GM12878 (cell line): ENCODE measurements around the gene TGFBRAP1. TPM values are rescaled to one million over a fixed set of nuclear protein-coding genes. Genes with fewer than 3 reads are reported as not detected.

ENCODE experiments used
- ATAC-seq: fragments of 200-7000 bp; cut with Tn5 transposase; 3 replicates; pipeline ENCODE4 v1.9.1; 2020; ENCODE audit warnings: mild to moderate bottlenecking, moderate library complexity
- BruUV-seq: library from RNA; stranded (reverse); fragments of 400-500 nt; replicated peaks from 2 replicates; lab custom pipeline; 2021; lab: Mats Ljungman, UMichigan
- CTCF ChIA-PET: fragments of 300-600 bp; sonication (Branson Sonifier 250); formaldehyde crosslinking; extraction: SDS; loops from one replicate; lab custom pipeline; 2021; ENCODE audit warnings: inconsistent platforms; lab: Yijun Ruan, JAX
- POLR2A ChIA-PET: fragments of 350-600 bp; formaldehyde crosslinking; extraction: SDS; loops from one replicate; lab custom pipeline; 2021; ENCODE audit warnings: inconsistent platforms; lab: Charles Lee
- RAD21 ChIA-PET: fragments of 300-600 bp; sonication (Branson Sonifier 250); formaldehyde crosslinking; loops from one replicate; lab custom pipeline; 2023; ENCODE audit warnings: antibody characterized with exemption; ENCODE audit not compliant: unreplicated experiment; lab: Charles Lee
- SMC1A ChIA-PET: fragments of 300-600 bp; sonication (Branson Sonifier 250); formaldehyde crosslinking; loops from one replicate; lab custom pipeline; 2023; ENCODE audit not compliant: unreplicated experiment, uncharacterized antibody; lab: Charles Lee
- DNase-seq: peaks from one replicate; pipeline ENCODE4 v3.0.0-alpha.2; 2011; ENCODE audit warnings: low read depth, low spot score
- FAIRE-seq: peaks from 3 replicates; lab custom pipeline; 2011; peaks lifted over from hg19 to GRCh38; lab: Jason Lieb, UNC
- H2AFZ ChIP-seq: 2 replicates; pipeline ENCODE4 v1.6.0; 2011; ENCODE audit warnings: low read depth, low read length, control low read depth; ENCODE audit not compliant: control insufficient read depth
- H3K27ac ChIP-seq: 2 replicates; pipeline ENCODE4 v1.5.1; 2011; ENCODE audit warnings: control low read depth; ENCODE audit not compliant: control insufficient read depth, insufficient read depth
- H3K27me3 ChIP-seq, 2 experiments: replicated peaks in 1 of 2; 2 replicates each; pipeline versions ENCODE4 v1.6.0 to v1.6.1; 2011; ENCODE audit warnings: low read length in 1 of 2; ENCODE audit not compliant: control insufficient read depth in 2 of 2, insufficient read depth in 2 of 2
- H3K36me3 ChIP-seq, 2 experiments: 2 replicates each; pipeline ENCODE4 v1.5.1; 2011; ENCODE audit warnings: low read length in 1 of 2; ENCODE audit not compliant: control insufficient read depth in 2 of 2, insufficient read depth in 2 of 2
- H3K4me1 ChIP-seq: 2 replicates; pipeline ENCODE4 v1.6.1; 2011; ENCODE audit warnings: mild to moderate bottlenecking, low read length, moderate library complexity, mixed read lengths; ENCODE audit not compliant: control insufficient read depth, insufficient read depth
- H3K4me2 ChIP-seq: 2 replicates; pipeline ENCODE4 v1.6.0; 2011; ENCODE audit warnings: control low read depth; ENCODE audit not compliant: control insufficient read depth, insufficient read depth
- H3K4me3 ChIP-seq: fragments of 200-600 bp; sonication (generic); 2 replicates; pipeline ENCODE4 v1.5.1; 2016
- H3K79me2 ChIP-seq: 2 replicates; pipeline ENCODE4 v1.6.0; 2011; ENCODE audit warnings: low read length; ENCODE audit not compliant: control insufficient read depth, insufficient read depth
- H3K9ac ChIP-seq: 2 replicates; pipeline ENCODE4 v1.8.0; 2011; ENCODE audit warnings: low read length, control low read depth, mixed read lengths; ENCODE audit not compliant: control insufficient read depth, insufficient read depth
- H3K9me3 ChIP-seq: replicated peaks from 3 replicates; pipeline ENCODE4 v1.5.1; 2011; ENCODE audit warnings: mild to moderate bottlenecking, low read length; ENCODE audit not compliant: control insufficient read depth, insufficient read depth
- H4K20me1 ChIP-seq: 2 replicates; pipeline ENCODE4 v1.6.0; 2011; ENCODE audit not compliant: control insufficient read depth, insufficient read depth
- BRCA1 ChIP-seq: IDR thresholded peaks from 2 replicates; pipeline ENCODE4 v1.6.1; 2011; ENCODE audit warnings: low read depth, low read length, improper control_type of control experiment
- CHD4 ChIP-seq: fragments of 200-600 bp; sonication (generic); IDR thresholded peaks from 2 replicates; pipeline ENCODE4 v1.6.1; 2016; ENCODE audit warnings: mild to moderate bottlenecking
- MTA2 ChIP-seq: fragments of 450-650 bp; IDR thresholded peaks from 2 replicates; pipeline ENCODE4 v1.6.1; 2016; ENCODE audit warnings: low read depth, mild to moderate bottlenecking, moderate library complexity
- NFYA ChIP-seq: IDR thresholded peaks from 2 replicates; pipeline ENCODE4 v1.6.1; 2011; ENCODE audit warnings: low read depth, mild to moderate bottlenecking, low read length, improper control_type of control experiment, borderline replicate concordance
- PKNOX1 ChIP-seq: fragments of 450-650 bp; IDR thresholded peaks from 2 replicates; pipeline ENCODE4 v1.6.1; 2016; ENCODE audit warnings: mild to moderate bottlenecking
- WRNIP1 ChIP-seq: IDR thresholded peaks from 2 replicates; pipeline ENCODE4 v1.6.1; 2011; ENCODE audit warnings: low read depth, low read length, improper control_type of control experiment, borderline replicate concordance
- ZBTB33 ChIP-seq: fragments of 450-650 bp; IDR thresholded peaks from 2 replicates; pipeline ENCODE4 v1.6.1; 2017; ENCODE audit warnings: mild to moderate bottlenecking
- WGBS: methylation state at CpG from one replicate; pipeline ENCODE4 v1.1.6; 2016; ENCODE audit warnings: low lambda C conversion rate; ENCODE audit not compliant: insufficient replicate concordance, insufficient coverage; ENCODE audit errors: missing lambda C conversion rate; 5-methylcytosine and 5-hydroxymethylcytosine counted together
- in situ Hi-C: fragments of 300-500 bp; cut with MboI; formaldehyde crosslinking; loops from 9 replicates; pipeline ENCODE4 v1.14.3; 2018; ENCODE audit warnings: mixed read lengths
- intact Hi-C: fragments of 100-400 bp; cut with micrococcal nuclease; formaldehyde crosslinking; loops from one replicate; pipeline ENCODE4 v1.14.2; 2022; ENCODE audit not compliant: unreplicated experiment
- polyA plus RNA-seq, 11 experiments: library from polyadenylated mRNA; depleted of rRNA in 4 of 11; unstranded in 6 of 11; stranded (reverse) in 5 of 11; fragments of >200 nt; fragmentation: Nextera tagmentation in 4 of 11; fragmentation: Illumina TruSeq in 1 of 11; extraction: Ambion mirVana in 4 of 11; extraction: Trizol in 1 of 11; gene quantifications; 1 replicate in 1 of 11; 2 replicates in 10 of 11; pipeline versions ENCODE4 v1.2.1 to v1.2.3, GENCODE V29; 2011 to 2016; ENCODE audit warnings: inconsistent platforms in 2 of 11, missing spikeins in 2 of 11, low read depth in 1 of 11
- total RNA-seq, 4 experiments: library from RNA; depleted of rRNA in 3 of 4; stranded (reverse); fragments of >200 nt in 3 of 4; fragmentation: Illumina TruSeq in 1 of 4; extraction: Trizol in 1 of 4; gene quantifications; 2 replicates each; pipeline versions ENCODE4 v1.2.1 to v1.2.3, GENCODE V29; 2013 to 2021

TGFBRAP1 gene
- total and polyA plus RNA-seq, 10 of the 15 experiments (the other 5 are each of a cell fraction or from before 2014, with no cell fraction given): 7.9 to 37.4 (median 23.7) TPM

GRCh38 chr2:105248316-105249070, 81.0 kb downstream of the TGFBRAP1 start:
- RAD21 ChIA-PET: interaction anchor here (0.5 kb wide), 1 partner anchor 10 kb away, joined by 4 read pairs; no protein-coding TSS in a partner anchor
- no peak overlapping the region for H3K4me2 ChIP-seq
- H3K27me3 ChIP-seq: no peaks in the 10 kb centered on the region
- intact Hi-C loops: no loop called here
- BruUV-seq: no TSS peak
- no peaks in the 10 kb centered on the region for H3K36me3 ChIP-seq
- POLR2A ChIA-PET: no interaction called here
- DNase-seq: no peak
- no peak for FAIRE-seq
- no peak for ATAC-seq
- no peak overlapping the region for H3K4me3 ChIP-seq
- H3K9ac ChIP-seq: no peak overlapping the region
- TF ChIP-seq MTA2 (no peak), BRCA1 (no peak), CHD4 (no peak), WRNIP1 (no peak), ZBTB33 (no peak), NFYA (no peak), PKNOX1 (no peak)
- WGBS: 58% methylated on average over 4 of the region's 4 CpGs
- H3K27ac ChIP-seq: no peak overlapping the region
- H3K9me3 ChIP-seq: no peaks in the 10 kb centered on the region; the same call in 2 of the 3 replicates
- SMC1A ChIA-PET: no interaction called here
- CTCF ChIA-PET: no interaction called here
- in situ Hi-C loops: no loop called here
- H3K4me1 ChIP-seq: no peaks in the 10 kb centered on the region
- no peaks in the 10 kb centered on the region for H4K20me1 ChIP-seq
- H3K79me2 ChIP-seq: no peaks in the 10 kb centered on the region
- H2AFZ ChIP-seq: no peak overlapping the region
